GM21515 (cell line): ENCODE data around the gene KCNK16.
"Not testable (repeated sequence)": the region's sequence is repeated elsewhere in the genome, so short reads cannot be mapped to it uniquely, and the experiment has no call there.

Experiments
- ATAC-seq: cut with Tn5 transposase; IDR thresholded peaks from one replicate; pipeline ENCODE4 v1.9.1; 2021; ENCODE audit not compliant: unreplicated experiment

Gene KCNK16

GRCh38 chr6:39312912-39313525 is 9.5 kb downstream of the KCNK16 start:
- ATAC-seq, result no peak

- no peak for ATAC-seq
Observed at GRCh38 chr6:39310542-39310941, 12.0 kb downstream of the KCNK16 start.

GRCh38 chr6:39309942-39310531 is 12.5 kb downstream of the KCNK16 start:
- ATAC-seq, result no peak

- no peak for ATAC-seq
Observed at GRCh38 chr6:39307462-39307861, 15.0 kb downstream of the KCNK16 start.

- ATAC-seq, result no peak
Observed at GRCh38 chr6:39304951-39305350, 17.6 kb downstream of the KCNK16 start.

GRCh38 chr6:39303425-39304153 is 18.9 kb downstream of the KCNK16 start:
- ATAC-seq, result no peak

- ATAC-seq, result peak; percentile 78
Observed at GRCh38 chr6:39302669-39303424, 19.7 kb downstream of the KCNK16 start.

- ATAC-seq, result no peak
Observed at GRCh38 chr6:39302011-39302410, 20.5 kb downstream of the KCNK16 start.

- no peak for ATAC-seq
Observed at GRCh38 chr6:39301606-39302005, 20.9 kb downstream of the KCNK16 start.

- no peak for ATAC-seq
Observed at GRCh38 chr6:39300739-39301138, 21.8 kb downstream of the KCNK16 start.

GRCh38 chr6:39298061-39298460 is 24.4 kb downstream of the KCNK16 start:
- ATAC-seq, result no peak

GRCh38 chr6:39296745-39297640 is 25.5 kb downstream of the KCNK16 start:
- ATAC-seq, result no peak

- ATAC-seq, result no peak
Observed at GRCh38 chr6:39295611-39296011, 26.9 kb downstream of the KCNK16 start.

- no peak for ATAC-seq
Observed at GRCh38 chr6:39294899-39295298, 27.6 kb downstream of the KCNK16 start.

- no peak for ATAC-seq
Observed at GRCh38 chr6:39294133-39294532, 28.4 kb downstream of the KCNK16 start.

GRCh38 chr6:39292637-39293036 is 29.9 kb downstream of the KCNK16 start:
- ATAC-seq, result no peak

- ATAC-seq, result no peak
Observed at GRCh38 chr6:39289490-39289889, 33.0 kb downstream of the KCNK16 start.

GRCh38 chr6:39287601-39288000 is 34.9 kb downstream of the KCNK16 start:
- ATAC-seq, result no peak

- ATAC-seq, result not testable (repeated sequence)
Observed at GRCh38 chr6:39286596-39286995, 35.9 kb downstream of the KCNK16 start.

- no peak for ATAC-seq
Observed at GRCh38 chr6:39282774-39283173, 39.7 kb downstream of the KCNK16 start.
